ENCODE data around the gene TIMM23. TPM values are rescaled to one million over a fixed set of nuclear protein-coding genes. Genes with fewer than 3 reads are reported as not detected.
A peak's percentile ranks its signal among the peaks of the same experiment; 100 is the strongest.

TIMM23 gene
- total RNA-seq, 2 experiments from 2014 or later, result 61.3 to 61.9 TPM

- Mint-ChIP-seq H3K27ac (peak overlapping the region; percentile 98), H3K4me1 (ENCODE audit: low read depth) (peaks cover 65% of the 10 kb centered on the region), H3K4me3 (peak overlapping the region; percentile 99), H3K9me3 (ENCODE audit: insufficient read depth) (no peaks in the 10 kb centered on the region), H3K36me3 (ENCODE audit: low read depth) (peaks cover 19% of the 10 kb centered on the region), H3K27me3 (ENCODE audit: low read depth) (no peaks in the 10 kb centered on the region)
- POLR2A ChIA-PET, result no interaction called here
- DNase-seq (peak; percentile 58), ATAC-seq (peak; percentile 20)
- CTCF ChIA-PET, result interaction anchor here (1.0 to 3.2 kb wide), 15 partner anchors 11 to 794 kb away, joined by 3 to 52 read pairs (median 5); partner anchors contain the start of gene TIMM23
Observed at GRCh38 chr10:46028584-46029460, 56.5 kb downstream of the TIMM23 start.

- H3K9me3 Mint-ChIP-seq (ENCODE audit: insufficient read depth), result no peaks in the 10 kb centered on the region
- ATAC-seq (no peak), DNase-seq (no peak)
- H3K27ac Mint-ChIP-seq, result peak overlapping the region; percentile 98
- ChIA-PET POLR2A (interaction anchor here (0.6 to 1.1 kb wide), 2 partner anchors 10 to 65 kb away, joined by 3 read pairs; no protein-coding TSS in a partner anchor), CTCF (interaction anchor here (1.1 to 3.2 kb wide), 13 partner anchors 11 to 794 kb away, joined by 3 to 52 read pairs (median 5); no protein-coding TSS in a partner anchor)
- peaks cover 19% of the 10 kb centered on the region for H3K36me3 Mint-ChIP-seq (ENCODE audit: low read depth)
- peaks cover 59% of the 10 kb centered on the region for H3K4me1 Mint-ChIP-seq (ENCODE audit: low read depth)
- no peaks in the 10 kb centered on the region for H3K27me3 Mint-ChIP-seq (ENCODE audit: low read depth)
- peak overlapping the region; percentile 99 for H3K4me3 Mint-ChIP-seq
Observed at GRCh38 chr10:46029461-46030030, 57.3 kb downstream of the TIMM23 start.

DNA sequence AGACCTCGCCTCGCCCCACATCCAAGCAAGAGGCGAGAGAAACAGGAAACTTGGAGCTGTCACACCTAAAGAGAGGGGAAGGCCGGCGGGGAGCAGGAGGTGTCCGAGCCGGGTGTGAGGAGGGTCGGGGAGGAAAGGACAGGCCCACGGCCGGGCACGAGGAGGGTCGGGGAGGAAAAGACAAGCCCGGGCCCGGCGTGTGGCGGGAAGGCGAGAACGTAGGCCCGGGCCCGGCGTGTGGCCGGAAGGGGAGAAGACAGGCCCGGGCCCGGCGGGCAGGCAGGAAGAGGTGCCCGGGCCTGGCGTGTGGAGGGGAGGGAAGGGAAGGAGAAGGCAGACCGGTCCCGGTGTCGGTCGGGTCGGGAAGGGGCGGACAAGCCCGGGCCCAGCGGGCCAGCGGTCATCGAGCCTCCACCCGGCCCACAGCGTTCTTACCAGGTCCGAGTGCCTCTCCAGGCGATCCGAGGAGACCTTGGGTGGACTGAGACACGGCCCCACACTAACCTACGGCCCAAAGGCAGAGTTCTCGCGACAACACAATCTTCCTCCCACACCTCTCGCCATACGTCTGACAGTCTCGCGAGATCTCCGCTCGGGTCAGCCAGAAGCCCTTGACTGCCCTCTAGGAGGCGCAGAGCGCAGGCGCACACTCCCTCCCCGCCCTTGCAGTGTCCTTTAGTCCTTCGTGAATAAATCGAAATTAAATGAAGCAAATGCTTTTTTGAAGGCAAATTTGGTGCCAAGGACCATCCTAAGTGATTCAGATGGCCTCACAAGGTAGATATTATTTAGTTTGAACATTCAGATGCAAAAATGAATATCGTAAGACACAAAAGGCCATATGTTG lies 58.0 kb downstream of the TIMM23 start, which contains the start of gene NCOA4:
Gene NCOA4, minus strand, starts transcription at position 533 of the 847 bp plus-strand sequence. CDS start 13,943 bp downstream, outside the sequence.
- DNase-seq (peak; percentile 98), ATAC-seq (peak; percentile 98)
- Mint-ChIP-seq H3K27me3 (ENCODE audit: low read depth) (peaks cover under 1% of the 10 kb centered on the region), H3K36me3 (ENCODE audit: low read depth) (peaks cover 19% of the 10 kb centered on the region), H3K27ac (peak within 1 kb of the TSS; percentile 98), H3K4me3 (peak within 1 kb of the TSS; percentile 99), H3K4me1 (ENCODE audit: low read depth) (peaks cover 53% of the 10 kb centered on the region), H3K9me3 (ENCODE audit: insufficient read depth) (no peaks in the 10 kb centered on the region)
- ChIA-PET CTCF (interaction anchor here (1.2 to 3.2 kb wide), 8 partner anchors 11 to 795 kb away, joined by 3 to 52 read pairs (median 5); no protein-coding TSS in a partner anchor), POLR2A (interaction anchor here (1.1 kb wide), 1 partner anchor 10 kb away, joined by 3 read pairs; no protein-coding TSS in a partner anchor)

DNA sequence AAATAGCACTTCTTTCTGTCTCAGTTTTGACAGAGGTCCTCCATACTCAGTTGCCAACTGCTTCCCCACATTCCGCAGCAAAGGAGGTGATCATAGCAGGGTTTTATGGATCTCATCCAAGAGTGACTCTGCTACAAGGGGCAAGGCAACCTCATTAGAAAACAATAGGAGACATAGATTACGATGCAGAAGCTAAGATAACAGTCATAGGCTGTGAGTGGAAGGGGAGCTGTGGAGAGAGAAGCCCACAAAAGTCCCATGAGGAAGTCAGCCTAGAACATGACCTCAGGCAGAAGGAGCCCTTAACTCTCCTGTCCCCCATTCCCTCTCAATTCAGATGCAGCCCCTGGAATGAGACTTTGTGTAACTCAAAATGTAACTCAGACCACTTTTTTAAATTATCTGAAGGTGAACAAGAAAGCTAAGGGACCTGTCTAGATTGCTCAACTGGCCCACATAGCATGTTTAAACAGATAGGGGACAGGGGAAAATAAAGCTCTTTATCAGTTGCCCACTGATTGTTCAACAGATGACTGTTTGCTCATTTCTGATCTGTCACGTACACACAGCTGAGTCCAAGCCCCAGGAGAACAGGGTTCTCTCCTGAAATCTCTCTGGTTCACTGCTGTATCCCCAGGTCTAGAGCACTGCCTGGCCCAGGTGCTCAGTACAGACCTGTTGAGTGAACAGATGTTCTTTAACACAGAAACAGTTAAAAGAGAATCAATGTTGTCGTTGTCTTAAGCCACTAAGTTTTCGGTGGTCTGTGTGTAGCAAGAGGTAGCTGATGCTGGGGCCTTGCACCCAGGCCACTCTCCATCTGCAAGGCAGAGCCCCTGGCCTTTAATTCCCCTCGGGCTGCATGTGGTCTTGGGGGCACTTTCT lies 59.6 kb downstream of the TIMM23 start:
- Mint-ChIP-seq H3K4me3 (no peak overlapping the region), H3K9me3 (ENCODE audit: insufficient read depth) (no peaks in the 10 kb centered on the region), H3K27me3 (ENCODE audit: low read depth) (peaks cover 5% of the 10 kb centered on the region), H3K4me1 (ENCODE audit: low read depth) (peaks cover 40% of the 10 kb centered on the region), H3K27ac (peak overlapping the region; percentile 66), H3K36me3 (ENCODE audit: low read depth) (peaks cover 12% of the 10 kb centered on the region)
- ATAC-seq, result no peak
- CTCF ChIA-PET, result interaction anchor here (1.1 to 1.6 kb wide), 3 partner anchors 8 to 40 kb away, joined by 3 read pairs; no protein-coding TSS in a partner anchor
- POLR2A ChIA-PET, result no interaction called here
- no peak for DNase-seq

GRCh38 chr10:46033602-46034011 lies 61.3 kb downstream of the TIMM23 start:
- H3K27ac Mint-ChIP-seq, result no peak overlapping the region
- H3K27me3 Mint-ChIP-seq (ENCODE audit: low read depth), result peaks cover 5% of the 10 kb centered on the region
- H3K4me1 Mint-ChIP-seq (ENCODE audit: low read depth), result peaks cover 24% of the 10 kb centered on the region
- H3K36me3 Mint-ChIP-seq (ENCODE audit: low read depth), result peaks cover 1% of the 10 kb centered on the region
- no peak overlapping the region for H3K4me3 Mint-ChIP-seq
- ChIA-PET POLR2A (no interaction called here), CTCF (interaction anchor here (0.8 to 1.6 kb wide), 3 partner anchors 10 to 783 kb away, joined by 3 to 4 read pairs (median 3); no protein-coding TSS in a partner anchor)
- ATAC-seq, result no peak
- no peak for DNase-seq
- no peaks in the 10 kb centered on the region for H3K9me3 Mint-ChIP-seq (ENCODE audit: insufficient read depth)

GRCh38 chr10:46035923-46036849 lies 63.9 kb downstream of the TIMM23 start:
- DNase-seq, result no peak
- H3K27me3 Mint-ChIP-seq (ENCODE audit: low read depth), result peaks cover 5% of the 10 kb centered on the region
- CTCF ChIA-PET, result interaction anchor here (1.3 kb wide), 1 partner anchor 16 kb away, joined by 4 read pairs; no protein-coding TSS in a partner anchor
- H3K4me1 Mint-ChIP-seq (ENCODE audit: low read depth), result peaks cover 11% of the 10 kb centered on the region
- no peak for ATAC-seq
- no peak overlapping the region for H3K27ac Mint-ChIP-seq
- no peaks in the 10 kb centered on the region for H3K9me3 Mint-ChIP-seq (ENCODE audit: insufficient read depth)
- no peak overlapping the region for H3K4me3 Mint-ChIP-seq
- POLR2A ChIA-PET, result no interaction called here
- no peaks in the 10 kb centered on the region for H3K36me3 Mint-ChIP-seq (ENCODE audit: low read depth)

GRCh38 chr10:46037107-46037825 lies 65.0 kb downstream of the TIMM23 start:
- Mint-ChIP-seq H3K4me3 (no peak overlapping the region), H3K36me3 (ENCODE audit: low read depth) (no peaks in the 10 kb centered on the region), H3K4me1 (ENCODE audit: low read depth) (peaks cover 7% of the 10 kb centered on the region), H3K9me3 (ENCODE audit: insufficient read depth) (no peaks in the 10 kb centered on the region), H3K27me3 (ENCODE audit: low read depth) (peaks cover 5% of the 10 kb centered on the region), H3K27ac (no peak overlapping the region)
- ChIA-PET CTCF (no interaction called here), POLR2A (no interaction called here)
- DNase-seq, result no peak
- ATAC-seq, result no peak

- no peaks in the 10 kb centered on the region for H3K36me3 Mint-ChIP-seq (ENCODE audit: low read depth)
- ATAC-seq, result no peak
Observed at GRCh38 chr10:46040004-46040403, 67.7 kb downstream of the TIMM23 start.

GRCh38 chr10:46042527-46042926 lies 70.2 kb downstream of the TIMM23 start:
- no peaks in the 10 kb centered on the region for H3K36me3 Mint-ChIP-seq (ENCODE audit: low read depth)
- no peak overlapping the region for H3K4me3 Mint-ChIP-seq
- ChIA-PET POLR2A (no interaction called here), CTCF (no interaction called here)
- no peaks in the 10 kb centered on the region for H3K9me3 Mint-ChIP-seq (ENCODE audit: insufficient read depth)
- ATAC-seq, result no peak
- no peak overlapping the region for H3K27ac Mint-ChIP-seq
- peaks cover 9% of the 10 kb centered on the region for H3K27me3 Mint-ChIP-seq (ENCODE audit: low read depth)
- no peaks in the 10 kb centered on the region for H3K4me1 Mint-ChIP-seq (ENCODE audit: low read depth)
- no peak for DNase-seq

More at GRCh38 chr10:46040004-46040403, 67.7 kb downstream of the TIMM23 start:
- no peak for DNase-seq
- no peaks in the 10 kb centered on the region for H3K9me3 Mint-ChIP-seq (ENCODE audit: insufficient read depth)
- no peaks in the 10 kb centered on the region for H3K4me1 Mint-ChIP-seq (ENCODE audit: low read depth)
- ChIA-PET CTCF (interaction anchor here (1.9 kb wide), 1 partner anchor 11 kb away, joined by 5 read pairs; no protein-coding TSS in a partner anchor), POLR2A (no interaction called here)
- H3K4me3 Mint-ChIP-seq, result no peak overlapping the region
- peaks cover 12% of the 10 kb centered on the region for H3K27me3 Mint-ChIP-seq (ENCODE audit: low read depth)
- H3K27ac Mint-ChIP-seq, result no peak overlapping the region

Data from activated CD8-positive, alpha-beta T cell treated with anti-CD3 and anti-CD28 coated beads, Interleukin-2, amount 10 ng/mL, durations not matched to agents 7 days and 5 days (primary cell).